Hepatocyte (in vitro differentiated cells): ENCODE data around the gene TGM4.

Experiments
- CTCF ChIP-seq: fragments of 200-600 bp; sonication (generic); IDR thresholded peaks from 2 replicates; pipeline ENCODE4 v1.5.1; 2016; ENCODE audit warnings: antibody characterized with exemption, mild to moderate bottlenecking; ENCODE audit not compliant: poor library complexity
- EZH2 ChIP-seq: fragments of 200-600 bp; sonication (generic); IDR thresholded peaks from 2 replicates; pipeline ENCODE4 v1.6.1; 2016; ENCODE audit warnings: antibody characterized with exemption, mild to moderate bottlenecking, borderline replicate concordance
- EZH2phosphoT487 ChIP-seq: fragments of 200-600 bp; sonication (generic); IDR thresholded peaks from one replicate; pipeline ENCODE4 v1.6.1; 2018; ENCODE audit warnings: antibody characterized with exemption, mild to moderate bottlenecking, low read depth, moderate library complexity; ENCODE audit not compliant: unreplicated experiment, severe bottlenecking

GRCh38 chr3:44887101-44887500 is 12.7 kb downstream of the TGM4 start:
- TF ChIP-seq EZH2 = no peak
- no peak for TF ChIP-seq CTCF
- TF ChIP-seq EZH2phosphoT487 = no peak
